GM21515 (cell line): Measurements from ENCODE around the gene DSG3.

Source experiments
- ATAC-seq: cut with Tn5 transposase; IDR thresholded peaks from one replicate; pipeline ENCODE4 v1.9.1; 2021; ENCODE audit not compliant: unreplicated experiment

Gene DSG3, protein sequence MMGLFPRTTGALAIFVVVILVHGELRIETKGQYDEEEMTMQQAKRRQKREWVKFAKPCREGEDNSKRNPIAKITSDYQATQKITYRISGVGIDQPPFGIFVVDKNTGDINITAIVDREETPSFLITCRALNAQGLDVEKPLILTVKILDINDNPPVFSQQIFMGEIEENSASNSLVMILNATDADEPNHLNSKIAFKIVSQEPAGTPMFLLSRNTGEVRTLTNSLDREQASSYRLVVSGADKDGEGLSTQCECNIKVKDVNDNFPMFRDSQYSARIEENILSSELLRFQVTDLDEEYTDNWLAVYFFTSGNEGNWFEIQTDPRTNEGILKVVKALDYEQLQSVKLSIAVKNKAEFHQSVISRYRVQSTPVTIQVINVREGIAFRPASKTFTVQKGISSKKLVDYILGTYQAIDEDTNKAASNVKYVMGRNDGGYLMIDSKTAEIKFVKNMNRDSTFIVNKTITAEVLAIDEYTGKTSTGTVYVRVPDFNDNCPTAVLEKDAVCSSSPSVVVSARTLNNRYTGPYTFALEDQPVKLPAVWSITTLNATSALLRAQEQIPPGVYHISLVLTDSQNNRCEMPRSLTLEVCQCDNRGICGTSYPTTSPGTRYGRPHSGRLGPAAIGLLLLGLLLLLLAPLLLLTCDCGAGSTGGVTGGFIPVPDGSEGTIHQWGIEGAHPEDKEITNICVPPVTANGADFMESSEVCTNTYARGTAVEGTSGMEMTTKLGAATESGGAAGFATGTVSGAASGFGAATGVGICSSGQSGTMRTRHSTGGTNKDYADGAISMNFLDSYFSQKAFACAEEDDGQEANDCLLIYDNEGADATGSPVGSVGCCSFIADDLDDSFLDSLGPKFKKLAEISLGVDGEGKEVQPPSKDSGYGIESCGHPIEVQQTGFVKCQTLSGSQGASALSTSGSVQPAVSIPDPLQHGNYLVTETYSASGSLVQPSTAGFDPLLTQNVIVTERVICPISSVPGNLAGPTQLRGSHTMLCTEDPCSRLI

GRCh38 chr18:31447530-31448191 lies at the start of gene DSG3:
TSS of gene DSG3 (plus strand) at chr18:31447741. CDS start at chr18:31447878, 137 bp downstream.
- ATAC-seq = no peak

- ATAC-seq = no peak
These were observed 49.4 kb upstream of the DSG3 start for GRCh38 chr18:31398191-31398590.

DNA sequence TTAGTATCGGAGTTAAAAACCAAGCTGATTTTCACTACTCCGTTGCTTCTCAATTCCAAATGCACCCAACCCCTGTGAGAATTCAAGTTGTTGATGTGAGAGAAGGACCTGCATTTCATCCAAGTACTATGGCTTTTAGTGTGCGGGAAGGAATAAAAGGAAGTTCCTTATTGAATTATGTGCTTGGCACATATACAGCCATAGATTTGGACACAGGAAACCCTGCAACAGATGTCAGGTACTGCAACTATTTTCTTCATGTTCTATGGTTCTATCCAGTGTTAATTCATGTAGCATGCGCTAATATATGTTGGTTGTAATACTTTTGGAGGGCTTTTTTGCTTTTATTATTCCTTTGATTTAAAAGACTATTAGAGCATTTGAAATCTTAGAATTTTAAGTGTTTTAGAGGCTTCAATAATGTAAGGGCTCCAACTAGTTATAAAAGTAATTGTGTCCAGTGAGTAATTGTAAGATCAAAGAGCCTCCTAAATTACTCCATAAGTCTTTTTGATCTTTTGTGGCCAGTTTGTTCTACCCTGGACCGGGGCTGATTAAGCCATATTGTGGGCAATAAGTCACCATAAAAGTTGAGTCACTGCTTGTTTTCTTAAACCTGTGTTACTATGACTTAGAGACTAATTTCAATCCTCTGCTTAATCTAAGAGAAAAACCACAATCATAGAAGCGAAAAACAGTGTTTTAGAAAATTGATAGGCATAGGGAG lies 48.1 kb upstream of the DSG3 start:
- ATAC-seq = no peak

- no peak for ATAC-seq
These were observed 46.1 kb upstream of the DSG3 start for GRCh38 chr18:31401156-31402025.

DNA sequence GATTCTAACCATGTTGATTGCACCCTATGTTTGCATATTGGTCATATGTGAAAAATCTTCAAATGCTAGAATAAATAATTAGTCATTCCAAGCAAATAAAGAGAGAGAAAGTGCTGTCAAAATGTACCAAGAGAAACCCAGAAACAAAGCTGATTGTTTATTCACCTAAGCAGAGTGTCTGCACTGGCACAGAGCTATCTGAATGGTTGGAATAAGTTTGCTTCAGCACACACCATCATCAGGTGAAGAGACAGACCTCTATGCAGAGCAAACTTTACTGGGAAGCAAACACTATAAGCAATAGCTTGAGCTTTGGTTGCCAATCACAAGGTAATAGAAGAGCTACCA lies 45.5 kb upstream of the DSG3 start:
- no peak for ATAC-seq

GRCh38 chr18:31403409-31403808 lies 44.1 kb upstream of the DSG3 start:
- no peak for ATAC-seq

DNA sequence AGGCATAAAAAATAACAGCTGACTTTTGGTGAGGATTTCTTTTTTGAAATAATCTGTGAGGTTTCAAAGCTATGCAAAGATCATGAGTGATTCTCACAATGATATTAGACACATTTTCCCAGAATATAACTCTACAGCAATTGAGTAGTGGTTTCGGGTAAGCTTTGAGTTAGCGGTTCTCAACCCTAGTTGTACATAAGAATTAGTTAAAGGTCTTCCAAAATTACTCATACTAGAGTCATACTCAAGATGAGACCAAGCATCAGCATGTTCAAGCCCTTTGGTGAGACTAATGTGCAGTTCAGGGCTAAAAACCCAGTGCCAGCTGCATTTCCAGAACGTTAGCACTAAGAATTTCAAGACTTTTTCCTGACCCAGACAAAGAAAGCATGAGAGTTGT lies 39.9 kb upstream of the DSG3 start:
- no peak for ATAC-seq

GRCh38 chr18:31409276-31409675 lies 38.3 kb upstream of the DSG3 start:
- ATAC-seq = no peak

- ATAC-seq = no peak
These were observed 36.6 kb upstream of the DSG3 start for GRCh38 chr18:31410716-31411483.

DNA sequence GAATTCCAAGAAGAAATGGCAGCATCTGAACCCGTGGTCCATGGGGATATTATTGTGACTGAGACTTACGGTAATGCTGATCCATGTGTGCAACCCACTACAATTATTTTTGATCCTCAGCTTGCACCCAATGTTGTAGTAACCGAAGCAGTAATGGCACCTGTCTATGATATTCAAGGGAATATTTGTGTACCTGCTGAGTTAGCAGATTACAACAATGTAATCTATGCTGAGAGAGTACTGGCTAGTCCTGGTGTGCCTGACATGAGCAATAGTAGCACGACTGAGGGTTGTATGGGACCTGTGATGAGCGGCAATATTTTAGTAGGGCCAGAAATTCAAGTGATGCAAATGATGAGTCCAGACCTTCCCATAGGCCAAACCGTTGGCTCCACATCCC lies 34.4 kb upstream of the DSG3 start:
- no peak for ATAC-seq

DNA sequence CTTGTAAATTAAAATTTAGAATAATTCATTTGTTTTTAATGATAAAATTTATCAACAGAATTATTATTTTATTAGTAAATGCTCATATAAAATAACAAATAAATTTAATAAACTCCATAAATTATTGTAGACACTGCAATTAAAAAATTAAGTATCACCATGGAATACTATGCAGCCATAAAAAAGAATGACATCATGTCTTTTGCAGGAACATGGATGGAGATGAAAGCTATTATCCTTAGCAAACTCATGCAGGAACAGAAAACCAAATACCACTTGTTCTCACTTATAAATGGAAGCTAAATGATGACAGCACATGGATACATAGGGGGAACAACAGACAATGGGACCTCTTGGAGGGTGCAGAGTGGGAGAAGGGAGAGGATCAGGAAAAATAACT lies 29.7 kb upstream of the DSG3 start:
- no peak for ATAC-seq

- no peak for ATAC-seq
These were observed 28.0 kb upstream of the DSG3 start for GRCh38 chr18:31419457-31419932.

- no peak for ATAC-seq
These were observed 27.5 kb upstream of the DSG3 start for GRCh38 chr18:31420032-31420431.

- no peak for ATAC-seq
These were observed 27.0 kb upstream of the DSG3 start for GRCh38 chr18:31420524-31420923.

GRCh38 chr18:31424383-31424988 lies 23.1 kb upstream of the DSG3 start:
- ATAC-seq = peak; percentile 84

DNA sequence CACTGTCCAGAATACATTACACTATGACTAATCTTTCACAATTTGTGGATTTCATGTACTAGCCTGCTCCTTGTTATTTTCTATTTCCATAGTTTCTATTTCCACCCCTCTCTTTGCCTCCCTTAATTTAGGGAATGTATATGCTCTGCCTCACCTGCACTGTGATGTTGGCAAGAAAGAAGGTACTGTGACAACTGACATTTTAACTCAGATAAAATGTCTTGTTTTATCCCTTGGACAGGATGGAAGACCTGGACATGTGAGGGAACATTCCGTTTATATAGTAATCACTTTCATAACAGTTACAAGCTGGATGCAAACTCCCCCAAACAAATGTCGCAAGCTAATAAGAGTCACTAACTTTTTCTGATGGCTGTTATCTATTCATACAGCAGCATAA lies 21.5 kb upstream of the DSG3 start:
- no peak for ATAC-seq

- ATAC-seq = no peak
These were observed 20.6 kb upstream of the DSG3 start for GRCh38 chr18:31426871-31427406.

DNA sequence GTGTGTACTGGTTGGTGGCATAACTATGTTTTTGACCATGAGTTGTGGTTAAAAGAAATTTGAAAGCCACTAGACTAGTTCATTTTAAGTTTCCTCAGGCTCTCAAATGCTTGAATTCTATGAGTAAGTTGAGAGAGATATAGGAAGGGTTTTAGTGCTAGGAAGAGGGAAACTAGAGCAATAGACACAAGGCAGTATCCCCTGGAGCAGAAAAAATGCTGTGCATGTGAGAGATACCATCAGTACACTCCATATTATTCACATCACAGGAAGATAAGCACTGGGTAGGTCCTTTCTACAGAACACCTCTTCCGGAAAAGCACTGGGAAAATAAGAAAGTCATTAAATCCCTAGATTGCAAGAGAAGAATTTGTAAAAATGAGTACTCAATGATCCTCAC lies 19.3 kb upstream of the DSG3 start:
- no peak for ATAC-seq
